NCI-H2196 (cell line): Measurements from ENCODE around the gene GCNT2.
"Not testable (repeated sequence)": the region's sequence is repeated elsewhere in the genome, so short reads cannot be mapped to it uniquely, and the experiment has no call there.

Experiments
- DNase-seq: peaks from one replicate; lab custom pipeline; 2025; ENCODE audit not compliant: unreplicated experiment; lab: John Stamatoyannopoulos, UW

Gene GCNT2

GRCh38 chr6:10545482-10545881 lies 24.3 kb downstream of the GCNT2 start:
- no peak for DNase-seq

- no peak for DNase-seq
Measured at GRCh38 chr6:10547809-10548208, 26.7 kb downstream of the GCNT2 start.

DNA sequence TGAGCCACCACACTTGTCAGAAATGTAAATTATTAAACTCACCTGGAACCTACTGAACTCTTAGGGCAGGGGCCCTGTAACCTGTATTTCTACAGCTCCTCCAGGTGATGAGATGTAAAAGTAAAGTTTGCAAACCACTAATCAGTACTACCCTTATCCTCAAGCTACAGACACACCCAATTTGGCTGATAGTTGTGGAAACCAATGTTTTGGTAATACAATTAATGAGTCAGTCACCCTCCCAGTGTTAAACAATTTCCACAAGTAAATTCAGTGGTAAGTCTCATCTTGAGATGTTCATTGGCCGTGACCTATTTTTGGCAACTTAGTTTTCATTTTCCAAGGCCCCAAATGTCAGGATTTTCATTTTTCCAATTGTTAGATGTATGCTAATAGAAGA lies 29.6 kb downstream of the GCNT2 start:
- no peak for DNase-seq

DNA sequence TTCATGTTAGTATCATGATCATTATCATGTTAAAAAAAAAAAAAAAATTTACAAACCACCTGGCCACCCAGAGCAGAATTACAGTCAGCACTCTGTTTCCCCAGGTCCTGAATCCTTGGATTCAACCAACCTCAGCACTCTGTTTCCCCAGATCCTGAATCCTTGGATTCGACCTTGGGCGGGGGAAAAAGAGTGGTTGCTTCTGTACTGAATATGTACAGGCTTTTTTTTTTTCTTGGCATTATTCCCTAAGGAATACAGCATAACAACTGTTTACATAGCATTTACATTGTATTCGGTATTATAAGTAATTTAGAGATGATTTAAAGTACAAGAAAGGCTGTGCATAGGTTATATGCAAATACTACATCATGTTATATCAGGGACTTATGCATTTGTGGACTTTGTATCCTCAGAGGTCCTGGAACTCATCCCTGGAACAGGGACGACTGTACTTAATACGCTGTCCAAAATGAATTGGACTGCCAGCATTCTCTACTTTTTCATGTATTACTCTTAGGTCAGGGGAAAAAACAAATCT lies 31.2 kb downstream of the GCNT2 start:
- no peak for DNase-seq

DNA sequence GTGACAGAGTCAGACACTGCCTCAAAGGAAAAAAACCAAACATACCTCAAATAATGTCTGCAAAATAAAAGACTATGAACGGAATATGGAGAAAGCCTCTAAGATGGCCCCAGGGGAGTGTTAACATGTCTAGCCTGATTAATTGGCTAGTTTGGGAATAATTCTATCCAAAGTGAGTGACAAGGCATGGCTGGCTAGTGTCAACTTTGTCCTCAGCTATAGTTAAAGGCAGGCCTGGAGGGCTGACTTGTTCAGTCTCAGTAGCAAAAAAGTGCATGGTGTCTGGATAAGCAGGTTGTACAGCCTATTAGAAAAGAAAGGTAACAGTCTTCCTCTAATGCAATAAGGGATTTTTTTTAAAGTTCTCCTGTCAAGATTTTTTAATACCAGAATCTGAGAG lies 32.7 kb downstream of the GCNT2 start:
- no peak for DNase-seq

DNA sequence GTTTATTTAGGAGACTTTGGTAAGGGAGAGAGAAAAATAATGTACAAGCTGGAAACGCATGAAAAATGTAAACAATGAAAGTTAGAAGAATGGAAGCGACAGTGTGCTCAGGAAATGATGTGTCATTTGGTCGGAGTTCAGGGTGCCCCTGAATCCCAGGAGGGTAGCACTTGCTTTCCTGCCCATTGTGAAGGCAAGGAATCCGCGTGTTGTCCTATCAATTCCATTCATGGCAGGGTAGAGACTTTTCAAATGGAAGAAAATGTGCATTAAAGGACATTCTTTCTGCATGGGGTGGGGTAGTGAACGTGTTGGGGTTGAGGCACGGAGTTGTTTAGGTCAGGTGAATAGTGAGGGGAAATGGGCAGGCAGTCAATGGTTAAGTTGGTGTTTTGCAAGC lies 33.7 kb downstream of the GCNT2 start:
- no peak for DNase-seq

GRCh38 chr6:10555625-10556309 lies 34.6 kb downstream of the GCNT2 start:
- peak; percentile 67 for DNase-seq

GRCh38 chr6:10556589-10556988 lies 35.4 kb downstream of the GCNT2 start:
- DNase-seq = no peak

- no peak for DNase-seq
Measured at GRCh38 chr6:10556992-10557391, 35.8 kb downstream of the GCNT2 start.

- no peak for DNase-seq
Measured at GRCh38 chr6:10557913-10558312, 36.8 kb downstream of the GCNT2 start.

- DNase-seq = no peak
Measured at GRCh38 chr6:10558565-10558964, 37.4 kb downstream of the GCNT2 start.

- DNase-seq = no peak
Measured at GRCh38 chr6:10559522-10560152, 38.5 kb downstream of the GCNT2 start.

DNA sequence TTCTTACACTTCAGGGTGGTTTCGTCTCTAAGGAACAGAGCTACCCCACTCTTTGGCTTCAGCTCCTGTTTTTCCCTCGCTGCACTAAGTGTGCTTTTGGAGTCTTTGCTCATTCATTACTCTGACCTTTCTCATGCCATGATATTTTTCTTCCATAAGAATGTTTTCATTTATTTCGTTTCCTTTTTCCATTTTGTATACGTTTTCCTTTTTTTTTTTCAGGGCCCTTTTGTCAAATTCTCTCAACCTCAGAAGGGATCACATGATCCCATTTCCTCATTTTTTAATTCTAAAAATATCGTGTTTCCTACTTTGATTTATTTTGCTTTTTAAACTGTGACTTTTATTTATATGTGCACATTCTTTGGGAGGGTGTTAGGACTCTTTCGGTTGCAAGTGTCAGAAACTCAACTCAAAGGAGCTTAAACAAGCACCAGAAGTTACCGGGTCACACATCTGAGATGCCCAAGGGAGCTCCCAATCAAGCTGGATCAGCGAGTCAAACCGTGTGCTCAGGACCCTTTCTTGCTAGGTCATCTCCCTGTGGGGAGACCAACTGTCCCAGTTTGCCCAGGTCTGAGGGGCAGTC lies 40.6 kb downstream of the GCNT2 start:
- DNase-seq = no peak

GRCh38 chr6:10564975-10565673 lies 44.0 kb downstream of the GCNT2 start:
- DNase-seq = no peak

GRCh38 chr6:10565913-10566312 lies 44.8 kb downstream of the GCNT2 start:
- no peak for DNase-seq

GRCh38 chr6:10567256-10568026 lies 46.3 kb downstream of the GCNT2 start:
- DNase-seq = no peak

DNA sequence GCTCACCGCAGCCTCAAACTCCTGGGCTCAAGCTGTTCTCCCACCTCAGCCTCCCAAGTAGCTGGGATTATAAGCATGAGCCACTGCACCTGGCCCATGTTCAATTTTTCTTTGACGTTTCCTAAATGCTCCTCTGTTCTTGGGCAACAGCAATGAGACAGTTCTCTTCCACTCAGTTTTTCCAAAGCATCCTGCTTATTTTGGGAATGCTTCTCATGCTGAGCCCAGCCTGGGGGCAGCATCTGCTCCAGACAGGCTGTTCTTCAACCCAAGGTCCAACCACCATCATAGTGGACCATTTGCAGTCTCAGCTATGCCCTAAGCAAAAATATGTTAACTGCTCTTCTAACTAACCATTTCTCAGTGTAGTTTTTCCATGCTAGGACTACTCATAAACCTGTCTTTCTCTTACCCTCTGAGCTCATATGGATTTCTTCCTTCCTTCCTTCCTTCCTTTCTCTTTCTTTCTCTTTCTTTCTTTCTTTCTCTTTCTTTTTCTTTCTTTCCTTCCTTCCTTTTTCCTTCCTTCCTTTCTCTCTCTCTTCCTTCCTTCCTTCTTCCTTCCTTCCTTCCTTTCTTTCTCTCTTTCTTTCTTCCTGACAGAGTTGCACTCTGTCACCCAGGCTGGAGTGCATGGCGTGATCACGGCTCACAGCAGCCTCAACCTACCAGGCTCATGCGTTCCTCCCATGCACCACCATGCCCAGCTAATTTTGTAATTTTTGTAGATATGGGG lies 48.4 kb downstream of the GCNT2 start:
- no peak for DNase-seq

DNA sequence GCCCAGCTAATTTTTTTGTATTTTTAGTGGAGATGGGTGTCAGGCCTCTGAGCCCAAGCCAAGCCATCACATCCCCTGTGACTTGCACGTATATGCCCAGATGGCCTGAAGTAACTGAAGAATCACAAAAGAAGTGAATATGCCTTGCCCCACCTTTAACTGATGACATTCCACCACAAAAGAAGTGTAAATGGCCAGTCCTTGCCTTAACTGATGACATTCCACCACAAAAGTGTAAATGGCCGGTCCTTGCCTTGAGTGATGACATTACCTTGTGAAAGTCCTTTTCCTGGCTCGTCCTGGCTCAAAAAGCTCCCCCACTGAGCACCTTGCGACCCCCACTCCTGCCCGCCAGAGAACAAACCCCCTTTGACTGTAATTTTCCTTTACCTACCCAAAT lies 54.4 kb downstream of the GCNT2 start:
- DNase-seq = not testable (repeated sequence)

GRCh38 chr6:10576226-10576625 lies 55.1 kb downstream of the GCNT2 start:
- DNase-seq = no peak

DNA sequence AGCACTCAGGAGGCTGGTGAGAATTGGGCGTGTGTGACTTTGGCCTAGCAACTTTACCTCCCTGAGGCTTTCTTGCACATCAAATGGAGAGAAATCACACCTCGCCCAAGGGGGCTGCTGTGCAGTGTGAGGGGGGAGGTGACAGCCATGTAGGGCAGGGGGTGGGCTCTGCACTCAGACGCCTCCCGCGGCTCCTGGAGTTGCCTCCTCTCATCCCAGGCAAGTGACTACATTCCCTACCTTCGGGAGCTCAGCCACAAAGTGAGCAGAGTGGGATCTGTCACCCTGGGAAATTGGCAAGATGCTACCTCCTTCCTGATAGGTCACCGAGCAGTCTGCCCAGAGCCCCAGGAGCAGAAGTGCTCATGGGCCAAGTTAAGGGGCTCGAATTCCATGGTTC lies 56.0 kb downstream of the GCNT2 start:
- DNase-seq = no peak
